ENCODE data around the gene NCKAP5.

DNA sequence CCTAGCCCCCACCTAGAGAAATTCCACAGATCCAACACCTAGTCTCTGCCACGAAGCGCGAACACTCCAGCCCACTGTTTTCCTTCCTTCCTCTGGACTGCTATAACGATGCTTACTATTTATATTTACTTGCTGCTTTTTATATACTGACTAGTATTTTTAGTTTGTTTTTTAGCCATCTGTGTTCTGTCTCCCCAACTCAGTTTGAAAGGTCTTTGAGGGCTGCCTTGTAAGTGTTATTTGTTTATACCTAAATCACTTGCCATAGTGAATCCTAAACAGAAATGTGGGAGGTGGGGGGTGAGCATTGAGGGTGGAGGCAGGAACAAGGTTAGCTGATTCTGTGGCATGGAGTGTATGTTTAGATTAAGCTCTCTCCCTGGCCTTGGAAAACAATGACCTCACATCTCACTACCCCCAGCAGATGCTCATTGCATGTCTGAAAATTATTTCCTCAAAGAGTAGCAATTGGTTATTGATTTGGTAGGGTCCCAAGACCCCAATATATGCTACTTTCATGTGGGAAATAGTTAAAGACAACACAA is 1.1 kb upstream of the NCKAP5 start:
- TF ChIP-seq CEBPB (IDR thresholded peaks at IDR 0.05; ENCODE audit: low read depth, low read length) = no peak
- no peak for TF ChIP-seq GABPA (IDR thresholded peaks at IDR 0.05; ENCODE audit: borderline replicate concordance, insufficient read depth, low read length)
- no peak for TF ChIP-seq SRF (IDR thresholded peaks at IDR 0.05; ENCODE audit: low read depth, low read length)
- TF ChIP-seq EP300 (IDR thresholded peaks at IDR 0.05; ENCODE audit: borderline replicate concordance in 1 of 2, low read depth in 2 of 2, low read length in 2 of 2) = no peak
- TF ChIP-seq EZH2 (IDR thresholded peaks at IDR 0.05; ENCODE audit: low read depth, low read length, severe bottlenecking) = no peak
- no peak for TF ChIP-seq ZNF274 (IDR thresholded peaks at IDR 0.05; ENCODE audit: borderline replicate concordance, extremely low read depth, low read length)
- TF ChIP-seq CTCF (IDR thresholded peaks at IDR 0.05; ENCODE audit: control extremely low read depth in 1 of 3, insufficient read depth in 1 of 3, low read depth in 1 of 3, low read length in 3 of 3) = no peak
- TF ChIP-seq TCF12 (IDR thresholded peaks at IDR 0.05; ENCODE audit: low read depth, low read length) = no peak
- no peak for TF ChIP-seq POLR2A (IDR thresholded peaks at IDR 0.05; ENCODE audit: control extremely low read depth in 1 of 2, low read depth in 2 of 2, low read length in 2 of 2)
